ENCODE measurements around the gene OSTF1. TPM values are rescaled to one million over a fixed set of nuclear protein-coding genes. Genes with fewer than 3 reads are reported as not detected.
A peak's percentile ranks its signal among the peaks of the same experiment; 100 is the strongest.

Gene OSTF1
- total and polyA plus RNA-seq, 3 experiments from 2014 or later, result 71.9 to 170 (median 76.0) TPM

DNA sequence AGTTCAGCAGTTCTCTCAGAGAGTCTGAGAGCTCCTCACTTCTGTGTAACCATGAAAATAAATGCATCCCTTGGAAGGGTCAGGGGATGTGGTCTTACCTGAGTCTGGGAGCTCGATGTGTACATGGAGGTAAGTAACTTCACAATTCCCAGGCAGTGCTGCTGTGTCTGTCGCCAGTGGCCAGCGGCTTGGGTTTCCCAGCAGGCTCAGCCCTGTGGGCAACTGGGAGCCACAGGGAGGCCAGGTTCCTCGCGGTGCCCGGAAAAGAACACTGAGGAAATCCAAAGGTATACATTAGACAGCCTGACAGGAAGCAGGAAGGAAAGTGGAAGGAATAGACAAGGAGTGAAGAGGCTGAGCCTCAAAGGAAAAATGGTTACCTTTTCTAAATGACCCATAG lies 62.2 kb downstream of the OSTF1 start:
- no peaks in the 10 kb centered on the region for H3K27me3 ChIP-seq (ENCODE audit: insufficient read depth, low read length, poor library complexity, severe bottlenecking)
- Mint-ChIP-seq H3K27ac (peak overlapping the region; percentile 85 to 98 (median 92)), H3K4me3 (peak overlapping the region; percentile 16 to 78 (median 71)), H3K4me1 (peaks cover 73 to 90% (median 85%) of the 10 kb centered on the region in 3 donors), H3K27me3 (no peaks in the 10 kb centered on the region), H3K9me3 (no peaks in the 10 kb centered on the region), H3K36me3 (peaks cover 3 to 21% (median 9%) of the 10 kb centered on the region in 3 donors)
- no peak for DNase-seq
- ChIA-PET POLR2A (interaction anchor here (0.8 to 2.2 kb wide), 3 partner anchors 10 to 60 kb away, joined by 3 to 5 read pairs (median 4); no protein-coding TSS in a partner anchor), CTCF (interaction anchor here (1.1 to 2.8 kb wide), 2 partner anchors 35 to 63 kb away, joined by 4 to 6 read pairs; partner anchors contain the start of genes NMRK1 and OSTF1)
- H3K36me3 ChIP-seq (ENCODE audit: insufficient read depth, low read length), result no peaks in the 10 kb centered on the region
- peak overlapping the region; percentile 37 for H3K4me3 ChIP-seq (ENCODE audit: low read length)
- H3K27ac ChIP-seq (ENCODE audit: low read depth, low read length), result no peak overlapping the region
- peaks cover 86% of the 10 kb centered on the region for H3K4me1 ChIP-seq (ENCODE audit: insufficient read depth, low read length)
- H3K9me3 ChIP-seq (ENCODE audit: low read length), result no peaks in the 10 kb centered on the region

DNA sequence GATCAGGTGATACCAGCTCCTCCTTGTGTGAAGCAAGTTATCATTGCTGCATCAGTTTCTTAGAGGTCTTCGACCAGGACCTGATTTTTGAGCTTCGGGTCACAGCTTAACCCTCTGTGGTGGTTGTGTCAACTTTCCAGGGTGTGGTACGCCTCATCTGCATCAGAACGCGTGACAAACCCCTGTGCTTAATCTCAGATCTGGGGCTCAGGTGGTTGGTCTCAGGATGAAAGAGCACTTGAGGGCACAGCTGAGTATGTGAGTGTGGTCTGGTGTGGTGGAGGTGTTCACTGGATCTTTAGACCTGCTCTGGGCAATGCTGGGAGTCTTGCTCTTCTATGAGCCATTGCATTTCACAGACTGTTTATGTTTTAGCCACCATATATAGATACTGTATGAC lies 64.1 kb downstream of the OSTF1 start:
- H3K27me3 Mint-ChIP-seq, result no peaks in the 10 kb centered on the region
- no peaks in the 10 kb centered on the region for H3K9me3 ChIP-seq (ENCODE audit: low read length)

DNA sequence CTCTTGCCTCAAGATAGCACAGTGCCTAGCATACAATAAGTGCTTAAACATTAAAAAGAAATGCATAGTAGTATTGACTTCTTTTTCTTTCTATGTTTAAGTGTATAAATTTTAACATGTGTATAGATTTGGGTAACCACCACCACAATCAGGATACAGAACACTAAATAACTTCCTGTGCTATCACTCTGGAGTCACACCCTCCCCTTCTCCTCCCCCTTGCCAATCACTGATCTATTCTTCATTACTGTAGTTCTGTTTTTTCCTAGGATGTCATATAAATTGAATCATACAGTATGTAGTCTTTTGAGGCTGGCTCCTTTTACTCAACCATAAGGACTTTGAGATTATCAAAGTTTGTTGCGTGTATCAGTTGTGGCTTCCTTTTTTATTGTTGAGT lies 68.5 kb downstream of the OSTF1 start:
- Mint-ChIP-seq H3K27me3 (no peaks in the 10 kb centered on the region), H3K9me3 (no peaks in the 10 kb centered on the region), H3K36me3 (peaks cover 6 to 11% (median 10%) of the 10 kb centered on the region in 3 donors), H3K4me3 (peak overlapping the region in 4 of 7 donors; percentile 1 to 39 (median 20)), H3K27ac (peak overlapping the region; percentile 1 to 87 (median 68)), H3K4me1 (peaks cover 40 to 57% (median 49%) of the 10 kb centered on the region in 3 donors)
- ChIA-PET CTCF (no interaction called here), POLR2A (no interaction called here)
- Histone ChIP-seq H3K27me3 (ENCODE audit: insufficient read depth, low read length, poor library complexity, severe bottlenecking) (no peaks in the 10 kb centered on the region), H3K4me1 (ENCODE audit: insufficient read depth, low read length) (peaks cover 44% of the 10 kb centered on the region), H3K27ac (ENCODE audit: low read depth, low read length) (no peak overlapping the region), H3K36me3 (ENCODE audit: insufficient read depth, low read length) (no peaks in the 10 kb centered on the region), H3K9me3 (ENCODE audit: low read length) (no peaks in the 10 kb centered on the region), H3K4me3 (ENCODE audit: low read length) (no peak overlapping the region)
- no peak for DNase-seq

More for the DNA sequence above, 64.1 kb downstream of the OSTF1 start:
- H3K4me1 Mint-ChIP-seq, result peaks cover 69 to 87% (median 85%) of the 10 kb centered on the region in 3 donors
- H3K27ac Mint-ChIP-seq, result peak overlapping the region; percentile 79 to 98 (median 90)
- ChIA-PET CTCF (interaction anchor here (0.9 to 2.1 kb wide), 4 partner anchors 33 to 200 kb away, joined by 3 to 6 read pairs (median 4); partner anchors contain the start of genes C9orf40, NMRK1 and OSTF1), POLR2A (interaction anchor here (1.0 to 2.2 kb wide), 5 partner anchors 12 to 67 kb away, joined by 3 to 11 read pairs (median 4); partner anchors contain the start of genes NMRK1 and OSTF1)
- H3K27me3 ChIP-seq (ENCODE audit: insufficient read depth, low read length, poor library complexity, severe bottlenecking), result no peaks in the 10 kb centered on the region
- H3K4me3 ChIP-seq (ENCODE audit: low read length), result peak overlapping the region; percentile 20
- H3K36me3 ChIP-seq (ENCODE audit: insufficient read depth, low read length), result no peaks in the 10 kb centered on the region
- peak; percentile 22 to 69 (median 45) for DNase-seq
- H3K4me3 Mint-ChIP-seq, result peak overlapping the region in 6 of 7 donors; percentile 67 to 77 (median 73)
- no peaks in the 10 kb centered on the region for H3K9me3 Mint-ChIP-seq
- peaks cover 88% of the 10 kb centered on the region for H3K4me1 ChIP-seq (ENCODE audit: insufficient read depth, low read length)
- peaks cover under 1 to 16% (median 2%) of the 10 kb centered on the region in 3 donors for H3K36me3 Mint-ChIP-seq
- H3K27ac ChIP-seq (ENCODE audit: low read depth, low read length), result no peak overlapping the region

DNA sequence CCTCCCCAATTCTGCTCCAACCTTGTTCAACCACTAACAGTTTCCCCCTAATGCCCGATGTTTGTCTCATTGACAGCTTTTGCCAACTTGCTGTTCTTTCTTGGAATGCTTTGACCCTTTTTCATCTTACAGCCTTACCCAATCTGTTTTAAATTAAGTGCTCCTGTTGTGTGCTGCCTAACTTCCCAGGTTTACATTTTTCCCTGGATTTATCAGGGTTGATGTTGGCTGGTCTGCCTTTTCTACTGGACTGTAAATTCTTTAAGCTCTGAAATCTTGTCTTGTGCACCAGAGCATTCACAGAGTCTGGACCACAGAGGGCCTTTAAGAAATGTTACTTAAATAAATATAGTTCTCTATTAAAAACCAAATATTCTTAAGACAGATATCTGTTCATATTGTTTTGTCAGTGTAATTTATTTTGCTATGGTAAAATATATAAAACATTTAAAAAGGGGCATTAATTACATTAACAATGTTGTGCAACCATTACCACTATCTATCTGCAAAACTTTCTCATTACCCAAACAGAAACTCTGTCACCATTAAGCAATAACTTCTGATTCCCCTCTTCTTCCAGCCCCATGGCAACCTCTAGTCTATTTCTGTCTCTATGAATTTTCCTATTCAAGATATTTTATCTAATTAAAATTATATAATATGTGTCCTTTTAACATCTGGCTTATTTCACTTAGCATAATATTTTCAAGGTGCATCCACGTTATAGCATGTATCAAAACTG lies 73.0 kb downstream of the OSTF1 start:
- H3K4me3 Mint-ChIP-seq, result no peak overlapping the region
- Histone ChIP-seq H3K36me3 (ENCODE audit: insufficient read depth, low read length) (no peaks in the 10 kb centered on the region), H3K27me3 (ENCODE audit: insufficient read depth, low read length, poor library complexity, severe bottlenecking) (no peaks in the 10 kb centered on the region), H3K9me3 (ENCODE audit: low read length) (no peaks in the 10 kb centered on the region), H3K4me1 (ENCODE audit: insufficient read depth, low read length) (peaks cover 11% of the 10 kb centered on the region), H3K4me3 (ENCODE audit: low read length) (no peak overlapping the region), H3K27ac (ENCODE audit: low read depth, low read length) (no peak overlapping the region)
- peak overlapping the region in 2 of 8 donors; percentile 49 to 67 for H3K27ac Mint-ChIP-seq
- DNase-seq, result no peak
- peaks cover 16 to 24% (median 22%) of the 10 kb centered on the region in 3 donors for H3K4me1 Mint-ChIP-seq
- peaks cover 11 to 29% (median 21%) of the 10 kb centered on the region in 3 donors for H3K36me3 Mint-ChIP-seq
- peaks cover 0 to 9% (median under 1%) of the 10 kb centered on the region in 5 donors for H3K9me3 Mint-ChIP-seq
- POLR2A ChIA-PET, result no interaction called here
- no peaks in the 10 kb centered on the region for H3K27me3 Mint-ChIP-seq
- CTCF ChIA-PET, result no interaction called here

DNA sequence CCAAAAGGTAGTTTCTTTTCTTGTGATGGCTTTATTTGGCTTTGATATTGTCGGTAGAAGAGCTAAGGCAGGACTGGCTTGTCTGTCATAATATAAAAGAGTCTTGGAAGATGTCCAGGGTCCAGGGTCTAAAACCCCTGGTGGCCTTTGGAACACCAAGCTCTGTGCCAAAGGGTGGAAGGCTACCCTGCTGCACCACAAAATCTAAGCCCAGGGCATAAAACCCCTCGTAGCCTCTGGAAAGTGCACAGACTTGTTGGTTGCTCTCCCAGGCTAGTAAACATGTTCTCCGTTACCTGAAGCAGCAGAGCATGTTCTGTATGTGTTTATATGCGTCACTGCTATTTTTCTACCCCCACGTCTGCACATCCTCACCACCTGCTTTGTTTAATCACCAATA lies 75.5 kb downstream of the OSTF1 start:
- Mint-ChIP-seq H3K27me3 (no peaks in the 10 kb centered on the region), H3K36me3 (peaks cover 23 to 43% (median 40%) of the 10 kb centered on the region in 3 donors), H3K4me1 (peaks cover 14 to 25% (median 17%) of the 10 kb centered on the region in 3 donors)

DNA sequence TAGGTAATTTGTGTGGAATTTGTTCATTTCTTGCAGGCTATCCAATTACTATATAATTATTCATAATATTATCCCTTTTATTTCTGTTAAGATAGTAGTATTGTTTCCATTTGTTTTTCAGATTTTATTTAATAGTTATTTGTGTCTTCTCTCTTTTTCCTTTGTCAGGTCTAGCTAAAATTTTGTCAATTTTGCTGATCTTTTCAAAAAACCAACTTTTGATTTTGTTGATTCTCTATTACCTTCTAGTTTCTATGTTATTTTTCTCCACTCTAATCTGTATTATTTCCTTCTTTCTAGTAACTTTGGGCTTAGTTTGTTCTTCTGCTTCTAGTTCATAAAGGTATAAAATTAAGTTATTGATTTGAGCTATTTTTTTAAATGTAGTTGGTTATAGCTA lies 76.3 kb downstream of the OSTF1 start:
- Mint-ChIP-seq H3K4me1 (peaks cover 14 to 30% (median 17%) of the 10 kb centered on the region in 3 donors), H3K27ac (peak overlapping the region in 1 of 8 donors; percentile 58), H3K9me3 (peaks cover 3 to 23% (median 6%) of the 10 kb centered on the region in 5 donors), H3K4me3 (no peak overlapping the region), H3K36me3 (peaks cover 28 to 46% (median 42%) of the 10 kb centered on the region in 3 donors), H3K27me3 (no peaks in the 10 kb centered on the region)
- Histone ChIP-seq H3K4me1 (ENCODE audit: insufficient read depth, low read length) (peaks cover 7% of the 10 kb centered on the region), H3K27me3 (ENCODE audit: insufficient read depth, low read length, poor library complexity, severe bottlenecking) (no peaks in the 10 kb centered on the region), H3K4me3 (ENCODE audit: low read length) (no peak overlapping the region), H3K36me3 (ENCODE audit: insufficient read depth, low read length) (no peaks in the 10 kb centered on the region), H3K9me3 (ENCODE audit: low read length) (peaks cover 3% of the 10 kb centered on the region), H3K27ac (ENCODE audit: low read depth, low read length) (no peak overlapping the region)
- ChIA-PET POLR2A (no interaction called here), CTCF (interaction anchor here (0.6 kb wide), 1 partner anchor 21 kb away, joined by 3 read pairs; no protein-coding TSS in a partner anchor)
- no peak for DNase-seq

More for the DNA sequence above, 75.5 kb downstream of the OSTF1 start:
- Histone ChIP-seq H3K27ac (ENCODE audit: low read depth, low read length) (no peak overlapping the region), H3K4me3 (ENCODE audit: low read length) (no peak overlapping the region), H3K36me3 (ENCODE audit: insufficient read depth, low read length) (no peaks in the 10 kb centered on the region), H3K9me3 (ENCODE audit: low read length) (peaks cover 3% of the 10 kb centered on the region), H3K4me1 (ENCODE audit: insufficient read depth, low read length) (peaks cover 7% of the 10 kb centered on the region), H3K27me3 (ENCODE audit: insufficient read depth, low read length, poor library complexity, severe bottlenecking) (no peaks in the 10 kb centered on the region)
- Mint-ChIP-seq H3K9me3 (peaks cover 3 to 23% (median 6%) of the 10 kb centered on the region in 5 donors), H3K4me3 (no peak overlapping the region), H3K27ac (peak overlapping the region in 2 of 8 donors; percentile 58 to 64)
- ChIA-PET POLR2A (no interaction called here), CTCF (no interaction called here)
- no peak for DNase-seq

DNA sequence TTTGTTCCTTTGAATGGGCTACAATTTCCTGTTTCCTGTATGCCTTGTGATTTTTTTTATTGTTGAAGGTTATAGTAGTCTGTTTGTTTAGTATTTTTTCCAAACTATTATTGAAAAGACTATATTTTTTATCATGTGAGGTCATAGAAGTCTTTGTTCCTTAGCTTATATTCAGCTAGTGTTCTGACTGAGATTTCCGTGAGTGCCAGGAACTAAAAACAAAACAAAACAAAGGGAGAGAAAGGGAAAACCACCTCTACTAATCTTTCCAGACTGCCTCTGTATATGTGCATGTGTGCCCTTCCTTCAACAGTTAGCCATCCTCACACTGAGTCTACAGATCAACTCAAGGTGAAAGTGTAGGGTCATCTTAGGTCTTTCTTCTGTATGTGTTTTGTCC lies 79.0 kb downstream of the OSTF1 start:
- Histone ChIP-seq H3K4me1 (ENCODE audit: insufficient read depth, low read length) (peaks cover 7% of the 10 kb centered on the region), H3K9me3 (ENCODE audit: low read length) (peaks cover 3% of the 10 kb centered on the region), H3K27ac (ENCODE audit: low read depth, low read length) (no peak overlapping the region), H3K36me3 (ENCODE audit: insufficient read depth, low read length) (no peaks in the 10 kb centered on the region), H3K27me3 (ENCODE audit: insufficient read depth, low read length, poor library complexity, severe bottlenecking) (no peaks in the 10 kb centered on the region), H3K4me3 (ENCODE audit: low read length) (no peak overlapping the region)
- no peak for DNase-seq
- Mint-ChIP-seq H3K4me3 (peak overlapping the region in 1 of 7 donors; percentile 3), H3K36me3 (peaks cover 31 to 64% (median 46%) of the 10 kb centered on the region in 3 donors), H3K4me1 (peaks cover 14 to 35% (median 18%) of the 10 kb centered on the region in 3 donors), H3K27me3 (no peaks in the 10 kb centered on the region), H3K27ac (peak overlapping the region in 2 of 8 donors; percentile 33 to 61), H3K9me3 (peaks cover 3 to 23% (median 6%) of the 10 kb centered on the region in 5 donors)
- CTCF ChIA-PET, result interaction anchor here (0.6 kb wide), 1 partner anchor 11 kb away, joined by 3 read pairs; no protein-coding TSS in a partner anchor
- POLR2A ChIA-PET, result no interaction called here

Measured in CD8-positive, alpha-beta memory T cell (primary cell).